SK-N-SH (cell line): ENCODE results near the gene ZBTB43. TPM values are rescaled to one million over a fixed set of nuclear protein-coding genes. Genes with fewer than 3 reads are reported as not detected.
"Not testable (repeated sequence)": the region's sequence is repeated elsewhere in the genome, so short reads cannot be mapped to it uniquely, and the experiment has no call there.

ENCODE experiments used
- CTCF ChIA-PET: fragments of 300-600, 350-600 bp; formaldehyde crosslinking; extraction: SDS; loops from one replicate; lab custom pipeline; 2021; lab: Yijun Ruan, JAX
- POLR2A ChIA-PET: fragments of 350-600 bp; sonication (Branson Sonifier 250); formaldehyde crosslinking; extraction: SDS; loops from one replicate; lab custom pipeline; 2020; ENCODE audit warnings: antibody characterized with exemption, inconsistent platforms; lab: Yijun Ruan, JAX
- DNase-seq: peaks from one replicate; pipeline ENCODE4 v3.0.0; 2012
- H2AFZ ChIP-seq: fragments of 200-600 bp; sonication (generic); 2 replicates; pipeline ENCODE4 v1.8.1; 2016; ENCODE audit warnings: antibody characterized with exemption, mild to moderate bottlenecking, low read depth
- H3F3A ChIP-seq: fragments of 200-600 bp; sonication (generic); replicated peaks from 2 replicates; pipeline ENCODE3; 2016; ENCODE audit warnings: antibody characterized with exemption, mild to moderate bottlenecking; ENCODE audit not compliant: insufficient read depth
- H3K27ac ChIP-seq, 2 experiments: fragments of 200-500 bp in 1 of 2; fragments of 200-600 bp in 1 of 2; sonication (Bioruptor generic) in 1 of 2; sonication (generic), shearing (Covaris generic) in 1 of 2; 2 replicates each; pipeline versions ENCODE4 v1.5.1 to v1.6.1; 2014 to 2016; ENCODE audit warnings: low read depth in 2 of 2, inconsistent platforms in 1 of 2, low read length in 1 of 2, mild to moderate bottlenecking in 1 of 2, mixed read lengths in 1 of 2
- H3K27me3 ChIP-seq: fragments of 200-600 bp; sonication (generic), shearing (Covaris generic); 2 replicates; pipeline ENCODE4 v1.6.1; 2016; ENCODE audit warnings: mixed run types; ENCODE audit not compliant: insufficient read depth
- H3K36me3 ChIP-seq, 2 experiments: fragments of 200-500 bp in 1 of 2; fragments of 200-600 bp in 1 of 2; sonication (Bioruptor generic) in 1 of 2; sonication (generic) in 1 of 2; replicated peaks in 1 of 2; 2 replicates each; pipeline versions ENCODE3 to v1.5.1; 2014 to 2016; ENCODE audit warnings: low read length in 1 of 2, mild to moderate bottlenecking in 1 of 2; ENCODE audit not compliant: insufficient read depth in 2 of 2, control insufficient read depth in 1 of 2
- H3K4me1 ChIP-seq, 2 experiments: fragments of 200-500 bp in 1 of 2; fragments of 200-600 bp in 1 of 2; sonication (Bioruptor generic) in 1 of 2; sonication (generic), shearing (Covaris generic) in 1 of 2; 2 replicates each; pipeline versions ENCODE4 v1.5.1 to v1.6.1; 2014 to 2016; ENCODE audit warnings: low read depth in 1 of 2, low read length in 1 of 2, mixed run types in 1 of 2; ENCODE audit not compliant: insufficient read depth in 2 of 2, control insufficient read depth in 1 of 2
- H3K4me2 ChIP-seq: fragments of 200-600 bp; sonication (generic), shearing (Covaris generic); 2 replicates; pipeline ENCODE4 v1.6.1; 2017; ENCODE audit warnings: mixed run types
- H3K4me3 ChIP-seq, 2 experiments: fragments of 200-500 bp in 1 of 2; fragments of 200-600 bp in 1 of 2; sonication (Bioruptor generic) in 1 of 2; sonication (generic), shearing (Covaris generic) in 1 of 2; 2 replicates each; pipeline versions ENCODE4 v1.5.1 to v1.8.1; 2014 to 2016; ENCODE audit warnings: low read depth in 2 of 2, inconsistent platforms in 1 of 2, low read length in 1 of 2, mild to moderate bottlenecking in 1 of 2, mixed read lengths in 1 of 2, moderate library complexity in 1 of 2
- H3K79me2 ChIP-seq: fragments of 200-600 bp; sonication (generic); 2 replicates; pipeline ENCODE4 v1.8.1; 2017; ENCODE audit warnings: mild to moderate bottlenecking; ENCODE audit not compliant: insufficient read depth
- H3K9ac ChIP-seq: fragments of 200-600 bp; sonication (generic); 2 replicates; pipeline ENCODE4 v1.6.1; 2017; ENCODE audit warnings: mixed run types
- H3K9me2 ChIP-seq: fragments of 200-600 bp; sonication (generic); 2 replicates; pipeline ENCODE4 v1.6.1; 2017; ENCODE audit warnings: mixed run types
- H3K9me3 ChIP-seq: fragments of 200-600 bp; sonication (generic); 2 replicates; pipeline ENCODE4 v1.6.1; 2017; ENCODE audit warnings: mixed run types, mild to moderate bottlenecking, moderate library complexity
- H4K20me1 ChIP-seq: fragments of 200-600 bp; sonication (generic); 2 replicates; pipeline ENCODE4 v1.6.1; 2017; ENCODE audit warnings: mild to moderate bottlenecking, mixed run types; ENCODE audit not compliant: insufficient read depth
- ELF1 ChIP-seq: IDR thresholded peaks from 2 replicates; pipeline ENCODE4 v1.4.0; 2012
- FOSL2 ChIP-seq: IDR thresholded peaks from 2 replicates; pipeline ENCODE4 v1.4.0; 2012; ENCODE audit warnings: low read depth, mild to moderate bottlenecking, moderate library complexity, borderline replicate concordance
- FOXM1 ChIP-seq: IDR thresholded peaks from 2 replicates; pipeline ENCODE4 v1.4.0; 2012; ENCODE audit warnings: low read depth, mild to moderate bottlenecking
- JUND ChIP-seq: IDR thresholded peaks from 2 replicates; pipeline ENCODE4 v1.4.0; 2012
- MEF2A ChIP-seq: IDR thresholded peaks from 2 replicates; pipeline ENCODE4 v1.4.0; 2012; ENCODE audit warnings: low read depth, borderline replicate concordance
- NRF1 ChIP-seq: IDR thresholded peaks from 2 replicates; pipeline ENCODE4 v1.6.1; 2012; ENCODE audit warnings: low read depth, mild to moderate bottlenecking, low read length
- RAD21 ChIP-seq: IDR thresholded peaks from 2 replicates; pipeline ENCODE4 v1.6.1; 2012; ENCODE audit warnings: mild to moderate bottlenecking, low read length
- RXRA ChIP-seq: IDR thresholded peaks from 2 replicates; pipeline ENCODE4 v1.4.0; 2012; ENCODE audit warnings: low read depth, mild to moderate bottlenecking, borderline replicate concordance
- YY1 ChIP-seq: IDR thresholded peaks from 2 replicates; pipeline ENCODE4 v1.4.0; 2012; ENCODE audit warnings: low read depth, mild to moderate bottlenecking
- WGBS: methylation state at CpG from one replicate; pipeline ENCODE4 v1.1.6; 2017; ENCODE audit warnings: low lambda C conversion rate; 5-methylcytosine and 5-hydroxymethylcytosine counted together
- polyA plus RNA-seq, 3 experiments: library from polyadenylated mRNA; depleted of rRNA; stranded (reverse); fragments of >200 nt; gene quantifications; 2 replicates each; pipeline ENCODE4 v1.2.3, GENCODE V29; 2012
- TF ChIP-seq, protein P1 (sequence below): fragments of 200-600 bp; sonication (generic); IDR thresholded peaks from 2 replicates; pipeline ENCODE4 v1.6.1; 2017; ENCODE audit warnings: antibody characterized with exemption, mild to moderate bottlenecking, moderate library complexity
- TF ChIP-seq, protein P2 (sequence below): IDR thresholded peaks from 2 replicates; pipeline ENCODE4 v1.4.0; 2012; ENCODE audit warnings: low read depth, borderline replicate concordance
- TF ChIP-seq, protein P3 (sequence below): IDR thresholded peaks from 2 replicates; pipeline ENCODE4 v1.4.0; 2012; ENCODE audit warnings: low read depth, borderline replicate concordance
- TF ChIP-seq, protein P4 (sequence below): IDR thresholded peaks from 2 replicates; pipeline ENCODE4; 2012

ZBTB43 gene
- polyA plus RNA-seq, 1 of the 3 experiments (the other 2 are of a cell fraction): 3.5 TPM

DNA sequence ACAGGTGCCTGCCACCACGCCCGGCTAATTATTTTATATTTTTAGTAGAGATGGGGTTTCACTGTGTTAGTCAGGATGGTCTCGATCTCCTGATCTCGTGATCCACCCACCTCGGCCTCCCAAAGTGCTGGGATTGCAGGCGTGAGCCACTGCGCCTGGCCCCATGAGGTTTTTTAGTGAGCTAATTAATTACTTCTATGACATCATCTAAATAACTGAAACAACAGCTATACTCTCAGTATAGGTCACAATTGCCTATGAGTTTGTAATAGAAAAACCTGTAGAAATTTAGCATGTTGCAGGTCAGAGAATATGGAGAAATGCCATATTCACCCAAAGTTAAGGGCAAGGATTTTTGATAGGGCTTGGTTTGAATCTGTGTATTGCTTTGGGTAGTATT, 12.8 kb downstream of the ZBTB43 start:
- H3K79me2 ChIP-seq: peaks cover 89% of the 10 kb centered on the region
- not testable (repeated sequence) for H2AFZ ChIP-seq

DNA sequence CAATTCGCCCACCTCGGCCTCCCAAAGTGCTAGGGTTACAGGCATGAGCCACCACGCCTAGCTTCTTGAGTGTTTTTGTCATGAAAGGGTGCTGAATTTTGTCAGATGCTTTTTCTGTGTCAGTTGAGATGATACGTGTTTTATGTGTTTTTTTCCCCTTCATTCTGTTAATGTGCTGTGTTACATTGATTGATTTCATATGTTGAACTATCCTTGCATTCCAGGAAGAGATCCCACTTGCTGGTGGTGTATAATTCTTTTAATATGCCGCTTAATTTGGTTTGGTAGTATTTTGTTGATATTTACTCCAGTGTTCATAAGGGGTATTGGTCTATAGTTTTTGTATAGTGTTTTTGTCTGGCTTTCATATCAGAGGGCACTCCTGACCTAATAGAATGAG, 13.6 kb downstream of the ZBTB43 start:
- Histone ChIP-seq H3K4me2 (no peak overlapping the region), H3K4me1 (no peaks in the 10 kb centered on the region; a peak in 1 of 4 replicates), H3K79me2 (peaks cover 86% of the 10 kb centered on the region)
- WGBS: 97% methylated on average over 5 of the region's 5 CpGs
- TF ChIP-seq ELF1 (no peak), YY1 (no peak), JUND (no peak), FOXM1 (no peak), MEF2A (no peak)
- TF ChIP-seq, all 33 proteins: peak for 0
- Histone ChIP-seq H3K27me3 (no peaks in the 10 kb centered on the region), H3K4me3 (no peak overlapping the region; a peak in 1 of 4 replicates), H3K27ac (no peak overlapping the region), H3K9me2 (no peaks in the 10 kb centered on the region), H3K9ac (no peak overlapping the region), H2AFZ (no peak overlapping the region), H4K20me1 (peaks cover 13% of the 10 kb centered on the region), H3F3A (peaks cover 11% of the 10 kb centered on the region), H3K9me3 (peaks cover 25% of the 10 kb centered on the region), H3K36me3 (peaks cover 10 to 75% of the 10 kb centered on the region in 2 experiments)
- DNase-seq: no peak
- ChIA-PET CTCF (interaction anchor here (1.5 kb wide), 1 partner anchor 10 kb away, joined by 4 read pairs; no protein-coding TSS in a partner anchor), POLR2A (no interaction called here)

More for the DNA sequence above, 12.8 kb downstream of the ZBTB43 start:
- CTCF ChIA-PET: interaction anchor here (1.5 kb wide), 1 partner anchor 9 kb away, joined by 4 read pairs; no protein-coding TSS in a partner anchor
- peaks cover 25% of the 10 kb centered on the region for H3K9me3 ChIP-seq
- POLR2A ChIA-PET: interaction anchor here (1.1 kb wide), 1 partner anchor 8 kb away, joined by 4 read pairs; no protein-coding TSS in a partner anchor
- H3K4me2 ChIP-seq, H3F3A ChIP-seq, H3K27ac ChIP-seq, DNase-seq, H3K4me3 ChIP-seq, H3K4me1 ChIP-seq, H3K9ac ChIP-seq, H3K9me2 ChIP-seq, H3K27me3 ChIP-seq: not testable (repeated sequence)
- H4K20me1 ChIP-seq: peaks cover 13% of the 10 kb centered on the region
- 95% methylated on average over 7 of the region's 7 CpGs for WGBS
- H3K36me3 ChIP-seq: peaks cover 14 to 78% of the 10 kb centered on the region in 2 experiments

DNA sequence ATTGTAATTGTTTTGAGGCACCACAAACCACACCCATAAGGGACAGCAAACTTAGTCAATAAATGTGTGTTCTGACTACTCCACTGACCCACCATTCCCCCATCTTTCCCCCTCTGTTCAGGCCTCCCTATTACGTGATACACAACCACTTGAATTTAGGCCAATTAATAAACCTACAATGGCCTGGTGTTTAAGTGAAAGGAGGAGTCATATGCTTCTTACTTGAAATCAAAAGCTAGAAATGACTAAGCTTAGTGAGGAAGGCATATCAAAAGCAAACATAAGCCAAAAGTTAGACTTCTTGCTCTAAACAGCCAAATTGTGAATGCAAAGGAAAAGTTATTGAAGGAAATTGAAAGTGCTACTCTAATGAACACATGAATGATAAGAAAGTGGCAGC, 14.6 kb downstream of the ZBTB43 start:
- Histone ChIP-seq H3K27ac (no peak overlapping the region), H3K36me3 (peaks cover 2 to 65% of the 10 kb centered on the region in 2 experiments), H3F3A (peaks cover 11% of the 10 kb centered on the region), H4K20me1 (peaks cover 16% of the 10 kb centered on the region), H2AFZ (no peak overlapping the region), H3K79me2 (peaks cover 76% of the 10 kb centered on the region), H3K4me3 (no peak overlapping the region), H3K4me1 (no peaks in the 10 kb centered on the region; a peak in 1 of 4 replicates), H3K4me2 (no peak overlapping the region), H3K9me3 (peaks cover 17% of the 10 kb centered on the region), H3K9ac (no peak overlapping the region), H3K27me3 (no peaks in the 10 kb centered on the region), H3K9me2 (no peaks in the 10 kb centered on the region)
- POLR2A ChIA-PET: no interaction called here
- CTCF ChIA-PET: interaction anchor here (1.2 to 1.6 kb wide), 3 partner anchors 13 to 38 kb away, joined by 3 to 4 read pairs (median 4); no protein-coding TSS in a partner anchor
- no peak for TF ChIP-seq FOSL2
- TF ChIP-seq, protein P1, sequence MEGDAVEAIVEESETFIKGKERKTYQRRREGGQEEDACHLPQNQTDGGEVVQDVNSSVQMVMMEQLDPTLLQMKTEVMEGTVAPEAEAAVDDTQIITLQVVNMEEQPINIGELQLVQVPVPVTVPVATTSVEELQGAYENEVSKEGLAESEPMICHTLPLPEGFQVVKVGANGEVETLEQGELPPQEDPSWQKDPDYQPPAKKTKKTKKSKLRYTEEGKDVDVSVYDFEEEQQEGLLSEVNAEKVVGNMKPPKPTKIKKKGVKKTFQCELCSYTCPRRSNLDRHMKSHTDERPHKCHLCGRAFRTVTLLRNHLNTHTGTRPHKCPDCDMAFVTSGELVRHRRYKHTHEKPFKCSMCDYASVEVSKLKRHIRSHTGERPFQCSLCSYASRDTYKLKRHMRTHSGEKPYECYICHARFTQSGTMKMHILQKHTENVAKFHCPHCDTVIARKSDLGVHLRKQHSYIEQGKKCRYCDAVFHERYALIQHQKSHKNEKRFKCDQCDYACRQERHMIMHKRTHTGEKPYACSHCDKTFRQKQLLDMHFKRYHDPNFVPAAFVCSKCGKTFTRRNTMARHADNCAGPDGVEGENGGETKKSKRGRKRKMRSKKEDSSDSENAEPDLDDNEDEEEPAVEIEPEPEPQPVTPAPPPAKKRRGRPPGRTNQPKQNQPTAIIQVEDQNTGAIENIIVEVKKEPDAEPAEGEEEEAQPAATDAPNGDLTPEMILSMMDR: no peak
- TF ChIP-seq NRF1: no peak
- TF ChIP-seq, protein P2, sequence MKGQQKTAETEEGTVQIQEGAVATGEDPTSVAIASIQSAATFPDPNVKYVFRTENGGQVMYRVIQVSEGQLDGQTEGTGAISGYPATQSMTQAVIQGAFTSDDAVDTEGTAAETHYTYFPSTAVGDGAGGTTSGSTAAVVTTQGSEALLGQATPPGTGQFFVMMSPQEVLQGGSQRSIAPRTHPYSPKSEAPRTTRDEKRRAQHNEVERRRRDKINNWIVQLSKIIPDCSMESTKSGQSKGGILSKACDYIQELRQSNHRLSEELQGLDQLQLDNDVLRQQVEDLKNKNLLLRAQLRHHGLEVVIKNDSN: no peak
- TF ChIP-seq, protein P3, sequence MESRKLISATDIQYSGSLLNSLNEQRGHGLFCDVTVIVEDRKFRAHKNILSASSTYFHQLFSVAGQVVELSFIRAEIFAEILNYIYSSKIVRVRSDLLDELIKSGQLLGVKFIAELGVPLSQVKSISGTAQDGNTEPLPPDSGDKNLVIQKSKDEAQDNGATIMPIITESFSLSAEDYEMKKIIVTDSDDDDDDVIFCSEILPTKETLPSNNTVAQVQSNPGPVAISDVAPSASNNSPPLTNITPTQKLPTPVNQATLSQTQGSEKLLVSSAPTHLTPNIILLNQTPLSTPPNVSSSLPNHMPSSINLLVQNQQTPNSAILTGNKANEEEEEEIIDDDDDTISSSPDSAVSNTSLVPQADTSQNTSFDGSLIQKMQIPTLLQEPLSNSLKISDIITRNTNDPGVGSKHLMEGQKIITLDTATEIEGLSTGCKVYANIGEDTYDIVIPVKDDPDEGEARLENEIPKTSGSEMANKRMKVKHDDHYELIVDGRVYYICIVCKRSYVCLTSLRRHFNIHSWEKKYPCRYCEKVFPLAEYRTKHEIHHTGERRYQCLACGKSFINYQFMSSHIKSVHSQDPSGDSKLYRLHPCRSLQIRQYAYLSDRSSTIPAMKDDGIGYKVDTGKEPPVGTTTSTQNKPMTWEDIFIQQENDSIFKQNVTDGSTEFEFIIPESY: no peak
- TF ChIP-seq, protein P4, sequence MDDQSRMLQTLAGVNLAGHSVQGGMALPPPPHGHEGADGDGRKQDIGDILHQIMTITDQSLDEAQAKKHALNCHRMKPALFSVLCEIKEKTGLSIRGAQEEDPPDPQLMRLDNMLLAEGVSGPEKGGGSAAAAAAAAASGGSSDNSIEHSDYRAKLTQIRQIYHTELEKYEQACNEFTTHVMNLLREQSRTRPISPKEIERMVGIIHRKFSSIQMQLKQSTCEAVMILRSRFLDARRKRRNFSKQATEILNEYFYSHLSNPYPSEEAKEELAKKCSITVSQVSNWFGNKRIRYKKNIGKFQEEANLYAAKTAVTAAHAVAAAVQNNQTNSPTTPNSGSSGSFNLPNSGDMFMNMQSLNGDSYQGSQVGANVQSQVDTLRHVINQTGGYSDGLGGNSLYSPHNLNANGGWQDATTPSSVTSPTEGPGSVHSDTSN: no peak
- no peak for TF ChIP-seq RAD21
- no peak for TF ChIP-seq RXRA
- 96% methylated on average over 1 of the region's 1 CpG for WGBS
- no peak for DNase-seq
